GM23248 (cell line): ENCODE measurements around the gene GP1BA.

Experiments used
- EZH2 ChIP-seq: fragments of 200-600 bp; sonication (generic); IDR thresholded peaks from 2 replicates; pipeline ENCODE4 v1.6.1; 2018; ENCODE audit warnings: antibody characterized with exemption, mild to moderate bottlenecking; ENCODE audit not compliant: insufficient read depth, poor library complexity, severe bottlenecking
- EZH2phosphoT487 ChIP-seq: fragments of 200-600 bp; sonication (generic); IDR thresholded peaks from 2 replicates; pipeline ENCODE4 v1.6.1; 2018; ENCODE audit warnings: antibody characterized with exemption, moderate library complexity, mild to moderate bottlenecking, low read depth; ENCODE audit not compliant: insufficient read depth

GRCh38 chr17:4982305-4982704, 50.2 kb downstream of the GP1BA start:
- TF ChIP-seq EZH2phosphoT487 (no peak), EZH2 (no peak)
